ENCODE data around the gene IKBIP.

GRCh38 chr12:98646294-98647090, 1.9 kb upstream of the IKBIP start:
- TF ChIP-seq CTCF (IDR thresholded peaks at IDR 0.05) (peak in 2 of 6 experiments; percentile 11 to 34), POLR2A (IDR thresholded peaks at IDR 0.05) (no peak)
